ENCODE data around the gene SCARF1.

SCARF1 gene

GRCh38 chr17:1647802-1648171 is 2.3 kb upstream of the SCARF1 start:
- ATAC-seq, result no peak
- TF ChIP-seq GLIS3 (CRISPR knock-in tag; IDR thresholded peaks at IDR 0.05) (no peak), TCF4 (CRISPR knock-in tag; IDR thresholded peaks at IDR 0.05; ENCODE audit: borderline replicate concordance) (no peak)

GRCh38 chr17:1646199-1646875 is 805 bp upstream of the SCARF1 start:
- ATAC-seq, result no peak
- TF ChIP-seq CREB5 (CRISPR knock-in tag; IDR thresholded peaks at IDR 0.05; ENCODE audit: low read depth) (no peak), ZC3H10 (CRISPR knock-in tag; IDR thresholded peaks at IDR 0.05) (no peak), ZNF8 (CRISPR knock-in tag; IDR thresholded peaks at IDR 0.05) (no peak), OSR1 (CRISPR knock-in tag; IDR thresholded peaks at IDR 0.05) (no peak), TCF4 (CRISPR knock-in tag; IDR thresholded peaks at IDR 0.05; ENCODE audit: borderline replicate concordance) (no peak), ESRRG (CRISPR knock-in tag; IDR thresholded peaks at IDR 0.05) (no peak), ISL1 (CRISPR knock-in tag; IDR thresholded peaks at IDR 0.05) (no peak), PPARA (CRISPR knock-in tag; IDR thresholded peaks at IDR 0.05; ENCODE audit: borderline replicate concordance) (no peak), BACH2 (CRISPR knock-in tag; IDR thresholded peaks at IDR 0.05; ENCODE audit: borderline replicate concordance) (no peak)
- TF ChIP-seq, protein P1, sequence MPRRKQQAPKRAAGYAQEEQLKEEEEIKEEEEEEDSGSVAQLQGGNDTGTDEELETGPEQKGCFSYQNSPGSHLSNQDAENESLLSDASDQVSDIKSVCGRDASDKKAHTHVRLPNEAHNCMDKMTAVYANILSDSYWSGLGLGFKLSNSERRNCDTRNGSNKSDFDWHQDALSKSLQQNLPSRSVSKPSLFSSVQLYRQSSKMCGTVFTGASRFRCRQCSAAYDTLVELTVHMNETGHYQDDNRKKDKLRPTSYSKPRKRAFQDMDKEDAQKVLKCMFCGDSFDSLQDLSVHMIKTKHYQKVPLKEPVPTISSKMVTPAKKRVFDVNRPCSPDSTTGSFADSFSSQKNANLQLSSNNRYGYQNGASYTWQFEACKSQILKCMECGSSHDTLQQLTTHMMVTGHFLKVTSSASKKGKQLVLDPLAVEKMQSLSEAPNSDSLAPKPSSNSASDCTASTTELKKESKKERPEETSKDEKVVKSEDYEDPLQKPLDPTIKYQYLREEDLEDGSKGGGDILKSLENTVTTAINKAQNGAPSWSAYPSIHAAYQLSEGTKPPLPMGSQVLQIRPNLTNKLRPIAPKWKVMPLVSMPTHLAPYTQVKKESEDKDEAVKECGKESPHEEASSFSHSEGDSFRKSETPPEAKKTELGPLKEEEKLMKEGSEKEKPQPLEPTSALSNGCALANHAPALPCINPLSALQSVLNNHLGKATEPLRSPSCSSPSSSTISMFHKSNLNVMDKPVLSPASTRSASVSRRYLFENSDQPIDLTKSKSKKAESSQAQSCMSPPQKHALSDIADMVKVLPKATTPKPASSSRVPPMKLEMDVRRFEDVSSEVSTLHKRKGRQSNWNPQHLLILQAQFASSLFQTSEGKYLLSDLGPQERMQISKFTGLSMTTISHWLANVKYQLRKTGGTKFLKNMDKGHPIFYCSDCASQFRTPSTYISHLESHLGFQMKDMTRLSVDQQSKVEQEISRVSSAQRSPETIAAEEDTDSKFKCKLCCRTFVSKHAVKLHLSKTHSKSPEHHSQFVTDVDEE (CRISPR knock-in tag; IDR thresholded peaks at IDR 0.05), result no peak
- TF ChIP-seq, protein P2, sequence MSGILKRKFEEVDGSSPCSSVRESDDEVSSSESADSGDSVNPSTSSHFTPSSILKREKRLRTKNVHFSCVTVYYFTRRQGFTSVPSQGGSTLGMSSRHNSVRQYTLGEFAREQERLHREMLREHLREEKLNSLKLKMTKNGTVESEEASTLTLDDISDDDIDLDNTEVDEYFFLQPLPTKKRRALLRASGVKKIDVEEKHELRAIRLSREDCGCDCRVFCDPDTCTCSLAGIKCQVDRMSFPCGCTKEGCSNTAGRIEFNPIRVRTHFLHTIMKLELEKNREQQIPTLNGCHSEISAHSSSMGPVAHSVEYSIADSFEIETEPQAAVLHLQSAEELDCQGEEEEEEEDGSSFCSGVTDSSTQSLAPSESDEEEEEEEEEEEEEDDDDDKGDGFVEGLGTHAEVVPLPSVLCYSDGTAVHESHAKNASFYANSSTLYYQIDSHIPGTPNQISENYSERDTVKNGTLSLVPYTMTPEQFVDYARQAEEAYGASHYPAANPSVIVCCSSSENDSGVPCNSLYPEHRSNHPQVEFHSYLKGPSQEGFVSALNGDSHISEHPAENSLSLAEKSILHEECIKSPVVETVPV (CRISPR knock-in tag; IDR thresholded peaks at IDR 0.05), result no peak

- ATAC-seq, result no peak
- no peak for TF ChIP-seq TOX (CRISPR knock-in tag; IDR thresholded peaks at IDR 0.05; ENCODE audit: borderline replicate concordance)
- TF ChIP-seq ZNF565 (CRISPR knock-in tag; conservative IDR thresholded peaks at IDR 0.05; ENCODE audit: low read depth), result no peak
- TF ChIP-seq ZNF8 (CRISPR knock-in tag; IDR thresholded peaks at IDR 0.05), result no peak
- TF ChIP-seq ZC3H10 (CRISPR knock-in tag; IDR thresholded peaks at IDR 0.05), result no peak
- TF ChIP-seq SNAI2 (CRISPR knock-in tag; IDR thresholded peaks at IDR 0.05), result no peak
- no peak for TF ChIP-seq ZFP3 (CRISPR knock-in tag; IDR thresholded peaks at IDR 0.05)
- no peak for TF ChIP-seq BACH2 (CRISPR knock-in tag; IDR thresholded peaks at IDR 0.05; ENCODE audit: borderline replicate concordance)
- TF ChIP-seq ISL1 (CRISPR knock-in tag; IDR thresholded peaks at IDR 0.05), result no peak
- no peak for TF ChIP-seq CREB5 (CRISPR knock-in tag; IDR thresholded peaks at IDR 0.05; ENCODE audit: low read depth)
- TF ChIP-seq, protein P2 (CRISPR knock-in tag; IDR thresholded peaks at IDR 0.05), result no peak
- TF ChIP-seq PPARA (CRISPR knock-in tag; IDR thresholded peaks at IDR 0.05; ENCODE audit: borderline replicate concordance), result no peak
- TF ChIP-seq CSDC2 (CRISPR knock-in tag; IDR thresholded peaks at IDR 0.05), result no peak
- no peak for TF ChIP-seq ESRRG (CRISPR knock-in tag; IDR thresholded peaks at IDR 0.05)
- no peak for TF ChIP-seq ZNF70 (CRISPR knock-in tag; IDR thresholded peaks at IDR 0.05)
- TF ChIP-seq, protein P1 (CRISPR knock-in tag; IDR thresholded peaks at IDR 0.05), result no peak
- no peak for TF ChIP-seq ARNTL (CRISPR knock-in tag; IDR thresholded peaks at IDR 0.05; ENCODE audit: borderline replicate concordance, low read depth)
- no peak for TF ChIP-seq OSR1 (CRISPR knock-in tag; IDR thresholded peaks at IDR 0.05)
Observed at GRCh38 chr17:1644493-1645206, 882 bp downstream of the SCARF1 start.
